ENCODE results near the gene ARL16.
"Not testable (repeated sequence)": the region's sequence is repeated elsewhere in the genome, so short reads cannot be mapped to it uniquely, and the experiment has no call there.

ARL16 gene

DNA sequence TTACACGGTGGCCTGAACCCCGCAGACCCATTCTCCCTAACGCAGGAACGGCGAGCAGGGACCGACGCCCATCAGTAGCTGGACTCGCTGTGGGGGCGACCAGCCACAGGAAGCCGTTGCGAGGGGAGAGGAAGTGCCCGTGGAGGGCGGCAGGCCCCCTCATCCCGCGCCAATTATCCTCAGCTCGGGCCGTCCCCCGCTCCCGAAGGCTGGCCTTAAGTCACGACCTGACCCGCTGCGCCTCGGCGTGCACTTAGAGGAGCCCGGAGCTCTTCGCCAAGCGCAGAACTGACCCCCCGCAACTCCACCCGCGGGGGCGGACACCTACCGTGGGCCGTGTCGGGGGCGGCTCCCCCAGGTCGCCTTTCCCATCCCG lies 401 bp downstream of the ARL16 start:
- TF ChIP-seq ZFX (IDR thresholded peaks at IDR 0.05; ENCODE audit: borderline replicate concordance), result no peak
- TF ChIP-seq, protein P1, sequence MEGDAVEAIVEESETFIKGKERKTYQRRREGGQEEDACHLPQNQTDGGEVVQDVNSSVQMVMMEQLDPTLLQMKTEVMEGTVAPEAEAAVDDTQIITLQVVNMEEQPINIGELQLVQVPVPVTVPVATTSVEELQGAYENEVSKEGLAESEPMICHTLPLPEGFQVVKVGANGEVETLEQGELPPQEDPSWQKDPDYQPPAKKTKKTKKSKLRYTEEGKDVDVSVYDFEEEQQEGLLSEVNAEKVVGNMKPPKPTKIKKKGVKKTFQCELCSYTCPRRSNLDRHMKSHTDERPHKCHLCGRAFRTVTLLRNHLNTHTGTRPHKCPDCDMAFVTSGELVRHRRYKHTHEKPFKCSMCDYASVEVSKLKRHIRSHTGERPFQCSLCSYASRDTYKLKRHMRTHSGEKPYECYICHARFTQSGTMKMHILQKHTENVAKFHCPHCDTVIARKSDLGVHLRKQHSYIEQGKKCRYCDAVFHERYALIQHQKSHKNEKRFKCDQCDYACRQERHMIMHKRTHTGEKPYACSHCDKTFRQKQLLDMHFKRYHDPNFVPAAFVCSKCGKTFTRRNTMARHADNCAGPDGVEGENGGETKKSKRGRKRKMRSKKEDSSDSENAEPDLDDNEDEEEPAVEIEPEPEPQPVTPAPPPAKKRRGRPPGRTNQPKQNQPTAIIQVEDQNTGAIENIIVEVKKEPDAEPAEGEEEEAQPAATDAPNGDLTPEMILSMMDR (IDR thresholded peaks at IDR 0.05), result no peak
- H3K27ac ChIP-seq, result peak overlapping the region; percentile 72

DNA sequence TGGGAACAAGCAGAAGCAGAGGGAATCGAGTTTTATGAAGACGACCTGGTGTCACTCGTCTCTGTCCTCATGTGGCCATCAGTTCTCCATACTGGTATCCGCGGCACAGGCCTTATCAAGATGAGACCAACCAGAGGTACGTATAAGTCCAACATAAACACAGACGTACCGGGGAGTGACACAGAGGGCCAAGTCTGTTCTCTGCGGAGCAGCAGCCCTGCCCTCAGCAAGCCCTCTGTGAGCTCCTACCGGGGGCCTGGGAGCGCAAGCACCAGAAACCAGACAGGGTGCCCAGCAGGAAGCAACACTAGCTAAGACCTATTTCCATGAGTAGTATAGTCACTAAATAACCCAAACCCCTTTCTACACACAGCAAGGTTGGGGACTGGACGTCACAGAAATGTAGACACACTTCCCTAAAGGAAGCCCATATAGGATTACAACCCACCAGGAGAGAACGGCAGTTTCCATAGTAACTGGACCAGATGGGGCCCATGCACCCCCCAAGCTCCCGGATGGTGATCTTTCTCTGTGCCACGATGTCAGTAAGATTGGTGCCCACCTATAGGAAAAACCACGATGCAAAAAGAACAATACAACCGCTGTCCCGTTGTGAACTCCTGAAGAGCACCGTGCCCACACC lies 911 bp downstream of the ARL16 start:
- TF ChIP-seq, protein P1 (IDR thresholded peaks at IDR 0.05), result no peak
- no peak for TF ChIP-seq ZFX (IDR thresholded peaks at IDR 0.05; ENCODE audit: borderline replicate concordance)
- H3K27ac ChIP-seq, result peak overlapping the region; percentile 72

DNA sequence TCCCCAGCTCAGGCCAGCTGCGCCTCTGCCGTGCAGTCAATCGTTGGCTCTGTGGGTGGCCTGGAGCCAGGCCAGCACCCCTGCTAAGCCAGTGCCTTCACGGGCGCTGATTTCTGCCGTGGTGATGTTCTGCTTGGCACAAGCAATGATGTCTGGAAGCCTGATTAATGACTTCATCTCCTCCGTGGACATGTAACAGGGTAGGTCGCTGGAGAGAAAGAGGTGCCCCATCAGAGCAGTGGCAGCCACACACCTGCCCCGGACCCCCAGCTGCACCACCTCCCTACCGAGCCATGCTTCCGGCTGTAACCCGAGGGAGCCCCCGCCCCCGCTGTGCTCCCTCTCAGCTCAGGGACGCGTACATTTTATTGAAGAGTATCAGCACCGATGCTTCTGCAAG lies 1.9 kb downstream of the ARL16 start:
- no peak for TF ChIP-seq ZFX (IDR thresholded peaks at IDR 0.05; ENCODE audit: borderline replicate concordance)
- TF ChIP-seq, protein P1 (IDR thresholded peaks at IDR 0.05), result no peak
- no peak overlapping the region for H3K27ac ChIP-seq

DNA sequence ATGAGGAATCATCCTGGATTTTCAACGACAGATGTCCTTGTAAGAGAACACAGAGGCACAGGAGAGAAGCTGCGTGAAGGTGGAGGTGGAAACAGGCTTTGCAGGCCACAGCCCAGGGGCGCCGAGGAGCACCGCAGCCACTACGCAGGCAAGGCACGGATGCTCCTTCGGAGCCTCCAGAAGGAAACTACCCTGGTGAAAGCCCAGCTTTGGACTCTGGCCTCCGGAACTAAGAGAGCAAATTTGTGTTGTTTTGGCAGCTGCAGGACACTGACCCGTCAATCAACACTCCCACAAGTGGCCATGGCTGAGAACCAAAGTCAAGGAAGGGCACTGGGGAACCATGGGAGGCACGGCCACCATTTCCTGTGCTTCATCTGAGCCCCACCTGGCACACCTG lies 3.4 kb downstream of the ARL16 start:
- H3K27ac ChIP-seq, result no peak overlapping the region
- TF ChIP-seq ZFX (IDR thresholded peaks at IDR 0.05; ENCODE audit: borderline replicate concordance), result no peak

DNA sequence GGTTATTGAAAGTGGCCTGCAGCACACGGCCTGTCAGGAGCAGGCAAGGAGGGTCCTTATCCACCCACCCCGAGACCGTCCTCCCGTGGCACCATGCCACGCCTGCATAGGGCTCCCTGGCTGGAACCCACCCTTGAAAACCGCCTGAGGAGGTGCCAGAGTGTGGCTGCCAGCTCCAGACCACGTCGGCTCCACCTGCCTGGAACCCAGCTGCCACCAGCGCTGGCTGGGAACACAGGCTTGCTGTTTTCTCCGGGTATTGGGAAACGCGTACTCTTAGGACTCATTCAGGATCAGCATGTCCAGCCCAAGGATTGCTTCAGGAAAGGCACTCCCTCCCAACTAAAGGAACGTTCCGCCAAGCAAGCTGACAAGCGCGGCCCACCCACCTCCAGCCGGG lies 6.7 kb downstream of the ARL16 start:
- H3K27ac ChIP-seq, result no peak overlapping the region
- no peak for TF ChIP-seq ZFX (IDR thresholded peaks at IDR 0.05; ENCODE audit: borderline replicate concordance)
- TF ChIP-seq, protein P1 (IDR thresholded peaks at IDR 0.05), result no peak

DNA sequence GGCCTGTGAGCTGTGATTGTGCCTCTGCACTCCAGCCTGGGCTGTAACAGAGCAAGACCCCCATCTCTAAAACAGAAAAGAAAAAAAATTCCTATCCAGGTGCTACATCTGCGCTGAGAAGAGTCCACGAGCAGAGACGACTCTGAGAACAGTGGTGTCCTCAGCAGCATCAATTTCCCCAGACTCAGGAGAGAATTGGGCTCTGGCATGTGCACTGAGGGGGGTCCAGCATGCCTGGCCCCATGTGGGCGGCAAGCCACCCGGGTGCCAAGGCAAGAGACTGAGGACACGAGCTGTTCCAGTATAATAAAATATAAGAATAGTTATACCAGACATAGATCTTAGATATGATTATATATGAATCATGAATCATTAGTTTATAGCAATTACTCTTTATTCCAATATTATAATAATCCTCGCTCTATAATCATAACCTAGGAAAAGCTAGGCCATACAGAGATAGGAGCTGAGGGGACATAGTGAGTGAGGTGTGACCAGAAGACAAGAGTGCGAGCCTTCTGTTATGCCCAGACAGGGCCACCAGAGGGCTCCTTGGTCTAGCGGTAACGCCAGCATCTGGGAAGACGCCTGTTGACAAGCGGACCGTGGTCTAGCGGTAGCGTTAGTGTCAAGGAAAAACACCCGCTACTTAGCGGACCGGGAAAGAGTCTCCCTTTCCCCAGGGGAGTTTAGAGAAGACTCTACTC lies 7.9 kb downstream of the ARL16 start:
- TF ChIP-seq, protein P1 (IDR thresholded peaks at IDR 0.05), result peak; percentile 72
- H3K27ac ChIP-seq, result not testable (repeated sequence)

DNA sequence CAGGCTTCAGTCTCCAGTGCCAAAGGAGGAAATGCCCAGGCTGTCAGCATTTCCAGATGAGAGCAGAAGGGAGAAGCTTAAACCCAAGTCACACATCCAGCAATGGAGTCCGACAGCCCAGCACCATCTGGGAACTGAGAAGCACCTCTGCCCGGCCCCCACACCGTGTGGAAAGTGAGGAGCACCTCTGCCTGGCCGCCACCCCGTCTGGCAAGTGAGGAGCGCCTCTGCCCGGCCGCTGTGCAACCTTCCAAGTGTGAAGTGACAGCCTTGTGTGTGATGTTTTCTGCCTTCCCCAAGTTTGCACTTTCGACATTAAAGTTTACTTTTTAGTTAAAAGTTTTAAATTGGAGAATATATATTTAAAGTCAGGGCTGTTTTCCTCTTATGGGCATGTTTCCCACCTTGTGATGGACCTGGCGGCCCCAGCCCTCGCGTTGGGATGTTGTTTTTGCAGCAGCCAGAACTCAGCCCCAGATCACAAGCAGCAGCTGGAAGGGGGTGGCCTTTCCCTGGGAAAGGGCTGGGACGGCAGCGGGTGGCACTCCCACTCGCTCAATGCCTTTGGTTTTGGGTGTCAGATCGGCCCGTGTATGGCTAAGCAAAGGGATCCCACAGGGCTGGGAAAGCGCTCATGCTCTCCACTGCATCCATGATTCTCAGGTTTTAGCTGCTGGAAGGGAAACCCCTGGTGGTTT lies 9.9 kb downstream of the ARL16 start:
- TF ChIP-seq ZFX (IDR thresholded peaks at IDR 0.05; ENCODE audit: borderline replicate concordance), result no peak
- TF ChIP-seq, protein P1 (IDR thresholded peaks at IDR 0.05), result no peak
- H3K27ac ChIP-seq, result no peak overlapping the region

Data from 22Rv1 (cell line).